ENCODE measurements around the gene CNKSR2. TPM values are rescaled to one million over a fixed set of nuclear protein-coding genes. Genes with fewer than 3 reads are reported as not detected.

The CNKSR2 gene
- total RNA-seq, 2 donors from 2014 or later = 1.7 TPM; not detected in 1

GRCh38 chrX:21658152-21658737 is 284.0 kb downstream of the CNKSR2 start, which contains the start of gene KLHL34:
Gene KLHL34 (minus strand): TSS chrX:21658330. CDS start chrX:21657788, 542 bp downstream.
- Histone ChIP-seq H3K27me3 (no peaks in the 10 kb centered on the region), H3K9me3 (no peaks in the 10 kb centered on the region), H3K27ac (peak within 1 kb of the TSS; percentile 44 to 57), H3K4me3 (peak within 1 kb of the TSS; percentile 32 to 40), H3K4me1 (no peaks in the 10 kb centered on the region), H3K36me3 (no peaks in the 10 kb centered on the region)
- no peak for DNase-seq (ENCODE audit: low spot score)
- TF ChIP-seq CTCF (IDR thresholded peaks at IDR 0.05) = no peak

- H3K4me1 ChIP-seq = no peaks in the 10 kb centered on the region
- H3K9me3 ChIP-seq = no peaks in the 10 kb centered on the region
- no peak for DNase-seq (ENCODE audit: low spot score)
- peak overlapping the region; percentile 44 to 57 for H3K27ac ChIP-seq
- TF ChIP-seq CTCF (IDR thresholded peaks at IDR 0.05) = no peak
- H3K27me3 ChIP-seq = no peaks in the 10 kb centered on the region
- peak overlapping the region; percentile 32 to 40 for H3K4me3 ChIP-seq
- no peaks in the 10 kb centered on the region for H3K36me3 ChIP-seq
These were observed 284.5 kb downstream of the CNKSR2 start for GRCh38 chrX:21658746-21659145.

- no peak for DNase-seq (ENCODE audit: low spot score)
- Histone ChIP-seq H3K27me3 (no peaks in the 10 kb centered on the region), H3K9me3 (no peaks in the 10 kb centered on the region), H3K27ac (no peak overlapping the region), H3K36me3 (no peaks in the 10 kb centered on the region), H3K4me1 (no peaks in the 10 kb centered on the region), H3K4me3 (no peak overlapping the region)
- no peak for TF ChIP-seq CTCF (IDR thresholded peaks at IDR 0.05)
These were observed 285.1 kb downstream of the CNKSR2 start for GRCh38 chrX:21659320-21659719.

GRCh38 chrX:21660156-21660555 is 285.9 kb downstream of the CNKSR2 start:
- DNase-seq (ENCODE audit: low spot score) = no peak
- no peak overlapping the region for H3K4me3 ChIP-seq
- TF ChIP-seq CTCF (IDR thresholded peaks at IDR 0.05) = no peak
- H3K27me3 ChIP-seq = no peaks in the 10 kb centered on the region
- no peak overlapping the region for H3K27ac ChIP-seq
- no peaks in the 10 kb centered on the region for H3K9me3 ChIP-seq
- H3K4me1 ChIP-seq = no peaks in the 10 kb centered on the region
- H3K36me3 ChIP-seq = no peaks in the 10 kb centered on the region

- Histone ChIP-seq H3K4me3 (no peak overlapping the region), H3K9me3 (no peaks in the 10 kb centered on the region), H3K27me3 (no peaks in the 10 kb centered on the region), H3K4me1 (no peaks in the 10 kb centered on the region), H3K36me3 (no peaks in the 10 kb centered on the region), H3K27ac (peak overlapping the region in 1 of 2 donors; percentile 36)
- no peak for DNase-seq (ENCODE audit: low spot score)
- TF ChIP-seq CTCF (IDR thresholded peaks at IDR 0.05) = no peak
These were observed 287.1 kb downstream of the CNKSR2 start for GRCh38 chrX:21661316-21661715.

- TF ChIP-seq CTCF (IDR thresholded peaks at IDR 0.05) = no peak
- Histone ChIP-seq H3K4me1 (no peaks in the 10 kb centered on the region), H3K4me3 (no peak overlapping the region), H3K27me3 (no peaks in the 10 kb centered on the region), H3K9me3 (no peaks in the 10 kb centered on the region), H3K27ac (peak overlapping the region in 1 of 2 donors; percentile 53), H3K36me3 (no peaks in the 10 kb centered on the region)
- no peak for DNase-seq (ENCODE audit: low spot score)
These were observed 288.5 kb downstream of the CNKSR2 start for GRCh38 chrX:21662761-21663160.

Data from right atrium auricular region (tissue), 2 donors.